Naive thymus-derived CD4-positive, alpha-beta T cell (primary cell): ENCODE results near the gene ERMAP. TPM values are rescaled to one million over a fixed set of nuclear protein-coding genes. Genes with fewer than 3 reads are reported as not detected.

Experiments used
- ATAC-seq: fragments of 150-1000 bp; cut with Tn5 transposase; 2 replicates; pipeline ENCODE4 v1.10.0; 2021; ENCODE audit warnings: mild to moderate bottlenecking, moderate library complexity
- CTCF ChIA-PET: fragments of 350-600 bp; sonication (Branson Sonifier 250); formaldehyde crosslinking; loops from one replicate; lab custom pipeline; 2021; ENCODE audit warnings: antibody characterized with exemption; lab: Charles Lee
- POLR2A ChIA-PET: fragments of 350-600 bp; sonication (Branson Sonifier 250); formaldehyde crosslinking; loops from one replicate; lab custom pipeline; 2021; ENCODE audit warnings: antibody characterized with exemption, inconsistent platforms; lab: Charles Lee
- DNase-seq, 9 donors: peaks; one replicate each; pipeline versions ENCODE4 v3.0.0 to v3.0.0-alpha.2; 2020 to 2022; ENCODE audit warnings: mixed read lengths in 1 of 9
- H3K27ac ChIP-seq: one replicate; pipeline ENCODE4 v1.7.0; 2013; ENCODE audit warnings: mild to moderate bottlenecking, low read depth, low read length, moderate library complexity
- H3K27me3 ChIP-seq, 2 donors: one replicate each; pipeline ENCODE4 v1.7.0; 2013; ENCODE audit warnings: low read length in 2 of 2, mild to moderate bottlenecking in 2 of 2, moderate library complexity in 2 of 2; ENCODE audit not compliant: control insufficient read depth in 2 of 2, insufficient read depth in 2 of 2
- H3K36me3 ChIP-seq, 3 experiments: 1 replicate in 2 of 3; 2 replicates in 1 of 3; pipeline ENCODE4 v1.7.0; 2013; ENCODE audit warnings: low read length in 3 of 3, mild to moderate bottlenecking in 3 of 3, moderate library complexity in 1 of 3; ENCODE audit not compliant: insufficient read depth in 3 of 3, control insufficient read depth in 2 of 3
- H3K4me1 ChIP-seq, 2 donors: one replicate each; pipeline ENCODE4 v1.7.0; 2013; ENCODE audit warnings: low read length in 2 of 2, mild to moderate bottlenecking in 2 of 2, moderate library complexity in 1 of 2; ENCODE audit not compliant: control insufficient read depth in 2 of 2, insufficient read depth in 2 of 2
- H3K4me3 ChIP-seq: 2 replicates; pipeline ENCODE4 v1.7.0; 2013; ENCODE audit warnings: mild to moderate bottlenecking, low read length
- H3K9me3 ChIP-seq, 3 experiments: 1 replicate in 2 of 3; 2 replicates in 1 of 3; pipeline ENCODE4 v1.7.0; 2013; ENCODE audit warnings: low read length in 3 of 3; ENCODE audit not compliant: control insufficient read depth in 2 of 3
- H3K27ac Mint-ChIP-seq, 9 donors: one replicate each; pipeline ENCODE4 v1.8.0; 2020 to 2022; ENCODE audit warnings: mixed read lengths in 9 of 9, mild to moderate bottlenecking in 8 of 9, moderate library complexity in 5 of 9, inconsistent platforms in 2 of 9
- H3K27me3 Mint-ChIP-seq, 5 donors: one replicate each; pipeline ENCODE4 v1.8.0; 2021 to 2022; ENCODE audit warnings: mixed read lengths in 5 of 5, mild to moderate bottlenecking in 1 of 5
- H3K36me3 Mint-ChIP-seq, 5 donors: one replicate each; pipeline ENCODE4 v1.8.0; 2020 to 2022; ENCODE audit warnings: mixed read lengths in 5 of 5, mild to moderate bottlenecking in 3 of 5, inconsistent platforms in 1 of 5
- H3K4me1 Mint-ChIP-seq, 7 donors: one replicate each; pipeline ENCODE4 v1.8.0; 2020 to 2022; ENCODE audit warnings: mixed read lengths in 7 of 7, mild to moderate bottlenecking in 3 of 7, inconsistent platforms in 1 of 7
- H3K4me3 Mint-ChIP-seq, 10 donors: one replicate each; pipeline ENCODE4 v1.8.0; 2020 to 2022; ENCODE audit warnings: mild to moderate bottlenecking in 10 of 10, mixed read lengths in 10 of 10, moderate library complexity in 6 of 10, inconsistent platforms in 2 of 10
- H3K9me3 Mint-ChIP-seq, 11 donors: one replicate each; pipeline ENCODE4 v1.8.0; 2020 to 2022; ENCODE audit warnings: mixed read lengths in 11 of 11, mild to moderate bottlenecking in 4 of 11, inconsistent platforms in 1 of 11, moderate library complexity in 1 of 11
- intact Hi-C, 2 donors: fragments of 100-400 bp; cut with micrococcal nuclease; formaldehyde crosslinking; loops; one replicate each; pipeline ENCODE4 v1.15.1; 2023
- polyA plus RNA-seq, 2 donors: library from polyadenylated mRNA; unstranded; fragments of 300-500 nt; fragmentation: Illumina TruSeq; gene quantifications; one replicate each; pipeline ENCODE4 v1.2.3, GENCODE V29; 2021
- total RNA-seq, 6 experiments: library from RNA in 5 of 6; stranded (reverse) in 5 of 6; gene quantifications; 1 replicate in 5 of 6; 2 replicates in 1 of 6; pipeline ENCODE4 v1.2.3 and lab custom pipeline; 2021 to 2026

The ERMAP gene
- total and polyA plus RNA-seq, 7 experiments from 2014 or later, result 1.9 to 10.3 (median 6.2) TPM

DNA sequence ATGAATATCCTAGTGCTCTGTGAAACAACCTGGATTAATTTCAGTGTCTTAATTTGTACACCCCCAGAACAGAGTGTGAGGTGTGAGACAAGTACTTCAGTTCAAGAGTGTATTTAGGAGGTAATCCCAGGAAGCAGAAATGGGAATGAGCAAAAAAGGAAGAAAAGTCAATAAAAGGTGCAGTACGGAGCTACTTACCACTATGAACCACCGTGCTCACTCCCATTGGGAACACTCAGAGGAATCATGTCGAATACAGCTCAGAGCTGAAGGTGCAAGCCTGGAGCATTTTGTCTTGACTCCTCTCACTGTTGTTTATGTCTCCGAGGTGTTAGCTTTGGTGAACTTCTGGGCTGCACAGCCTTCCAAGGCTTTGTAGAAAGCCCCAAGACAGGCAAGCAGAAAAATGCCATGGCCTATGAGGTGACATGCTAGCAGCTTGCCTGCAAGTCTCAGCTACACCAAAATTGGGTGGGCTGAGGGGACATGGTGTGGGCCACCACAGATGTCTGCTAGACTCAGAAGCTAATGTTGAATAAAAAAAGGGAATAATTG is 7.6 kb downstream of the ERMAP start:
- no peak overlapping the region for H3K4me3 Mint-ChIP-seq
- H3K27ac Mint-ChIP-seq, result no peak overlapping the region
- no peaks in the 10 kb centered on the region for H3K9me3 ChIP-seq
- H3K27me3 Mint-ChIP-seq, result peaks cover 0 to 9% (median 0%) of the 10 kb centered on the region in 5 donors
- no peak overlapping the region for H3K27ac ChIP-seq
- H3K27me3 ChIP-seq, result no peaks in the 10 kb centered on the region
- H3K9me3 Mint-ChIP-seq, result no peaks in the 10 kb centered on the region
- intact Hi-C loops, result no loop called here
- H3K4me1 Mint-ChIP-seq, result peaks cover 0 to 12% (median 6%) of the 10 kb centered on the region in 7 donors
- DNase-seq (no peak), ATAC-seq (no peak)
- no peaks in the 10 kb centered on the region for H3K4me1 ChIP-seq
- CTCF ChIA-PET, result interaction anchor here (0.7 kb wide), 1 partner anchor 23 kb away, joined by 4 read pairs; no protein-coding TSS in a partner anchor
- H3K36me3 ChIP-seq, result no peaks in the 10 kb centered on the region
- H3K36me3 Mint-ChIP-seq, result peaks cover 0 to 13% (median 4%) of the 10 kb centered on the region in 5 donors
- H3K4me3 ChIP-seq, result no peak overlapping the region
- POLR2A ChIA-PET, result interaction anchor here (1.3 kb wide), 2 partner anchors 8 to 22 kb away, joined by 4 read pairs; partner anchors contain the start of gene ZNF691

DNA sequence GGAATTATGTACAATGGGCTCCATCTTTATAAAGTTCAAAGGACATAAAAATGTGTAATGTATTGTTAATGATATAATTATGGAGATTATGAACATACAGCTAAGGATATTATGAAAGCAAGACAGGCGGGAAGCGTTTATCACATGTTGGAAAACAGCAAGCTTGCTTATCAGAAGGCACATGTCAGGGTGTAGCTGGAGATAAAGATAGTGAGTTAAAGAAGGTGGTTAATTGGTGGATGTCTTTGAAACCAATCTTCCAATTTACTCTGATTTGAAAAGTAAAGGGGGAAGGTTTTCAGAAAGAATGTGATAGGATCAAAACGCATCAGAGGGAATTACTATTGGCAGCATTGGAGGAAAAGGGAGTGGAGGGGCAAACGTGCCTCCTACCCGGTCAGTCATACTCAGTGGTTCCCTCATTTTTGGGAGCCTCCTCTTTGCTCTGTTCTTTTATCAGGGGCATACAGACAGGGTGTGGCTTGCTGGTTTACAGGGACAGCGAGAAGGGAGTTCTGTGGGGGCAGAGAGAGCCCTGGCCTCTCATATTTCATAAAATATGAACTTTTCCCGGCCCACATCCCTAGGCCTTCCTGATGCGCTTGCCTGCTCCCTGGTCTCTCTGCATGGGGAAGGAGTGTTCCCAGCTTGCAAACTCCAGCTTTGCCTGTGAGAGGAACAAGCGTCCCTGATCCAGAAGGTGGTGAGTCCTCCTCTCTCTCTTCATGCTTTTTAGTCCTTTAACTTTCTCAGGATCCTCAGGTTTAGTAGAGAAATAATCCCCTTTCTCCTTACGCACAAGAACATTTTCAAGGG is 8.3 kb downstream of the ERMAP start:
- H3K9me3 ChIP-seq, result no peaks in the 10 kb centered on the region
- Mint-ChIP-seq H3K36me3 (peaks cover 0 to 18% (median 5%) of the 10 kb centered on the region in 5 donors), H3K27ac (no peak overlapping the region), H3K4me1 (peaks cover 0 to 8% (median 6%) of the 10 kb centered on the region in 7 donors), H3K27me3 (peaks cover 0 to 6% (median 0%) of the 10 kb centered on the region in 5 donors), H3K4me3 (no peak overlapping the region), H3K9me3 (no peaks in the 10 kb centered on the region)
- DNase-seq, result no peak
- ChIA-PET POLR2A (interaction anchor here (1.3 kb wide), 2 partner anchors 9 to 21 kb away, joined by 4 read pairs; partner anchors contain the start of gene ZNF691), CTCF (no interaction called here)
- no peak for ATAC-seq
- no peaks in the 10 kb centered on the region for H3K27me3 ChIP-seq
- no peak overlapping the region for H3K4me3 ChIP-seq
- no peaks in the 10 kb centered on the region for H3K36me3 ChIP-seq
- no peaks in the 10 kb centered on the region for H3K4me1 ChIP-seq
- intact Hi-C loops, result no loop called here
- H3K27ac ChIP-seq, result no peak overlapping the region

DNA sequence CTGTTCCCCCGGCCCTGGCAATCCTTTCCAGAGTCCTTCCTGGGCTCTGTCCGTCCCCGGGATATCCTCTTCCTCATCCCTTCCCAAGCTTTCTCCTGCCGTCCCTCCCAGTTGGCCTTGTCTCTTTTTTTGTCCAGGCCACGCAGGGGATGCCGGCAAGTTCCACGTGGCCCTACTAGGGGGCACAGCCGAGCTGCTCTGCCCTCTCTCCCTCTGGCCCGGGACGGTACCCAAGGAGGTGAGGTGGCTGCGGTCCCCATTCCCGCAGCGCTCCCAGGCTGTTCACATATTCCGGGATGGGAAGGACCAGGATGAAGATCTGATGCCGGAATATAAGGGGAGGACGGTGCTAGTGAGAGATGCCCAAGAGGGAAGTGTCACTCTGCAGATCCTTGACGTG is 13.7 kb downstream of the ERMAP start:
- CTCF ChIA-PET, result no interaction called here

DNA sequence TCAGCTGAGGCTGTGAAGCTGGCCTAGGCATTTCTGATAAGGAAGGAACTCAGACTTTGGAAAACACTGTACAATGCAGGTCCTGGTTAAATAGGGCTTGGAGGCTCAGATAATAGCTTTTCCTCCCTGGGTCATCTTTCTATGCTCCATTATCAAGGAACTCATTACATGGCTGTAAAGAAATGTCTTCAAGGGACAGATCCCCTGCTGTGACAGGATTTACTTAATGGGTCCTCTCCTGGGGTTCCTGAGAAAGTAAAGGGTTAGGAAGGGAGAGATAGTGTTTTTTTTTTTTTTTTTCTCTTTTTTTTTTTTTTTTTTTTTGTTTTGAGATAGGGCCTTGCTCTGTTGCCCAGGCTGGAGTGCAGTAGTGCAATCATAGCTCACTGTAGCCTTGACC is 14.4 kb downstream of the ERMAP start:
- H3K9me3 ChIP-seq, result no peaks in the 10 kb centered on the region
- H3K4me1 ChIP-seq, result no peaks in the 10 kb centered on the region
- no peak overlapping the region for H3K27ac Mint-ChIP-seq
- no peak overlapping the region for H3K27ac ChIP-seq
- DNase-seq (no peak), ATAC-seq (no peak)
- no peak overlapping the region for H3K4me3 ChIP-seq
- no peaks in the 10 kb centered on the region for H3K27me3 ChIP-seq
- H3K9me3 Mint-ChIP-seq, result no peaks in the 10 kb centered on the region
- H3K4me3 Mint-ChIP-seq, result no peak overlapping the region
- peaks cover 0 to 29% (median 7%) of the 10 kb centered on the region in 5 donors for H3K36me3 Mint-ChIP-seq
- H3K4me1 Mint-ChIP-seq, result no peaks in the 10 kb centered on the region
- H3K36me3 ChIP-seq, result no peaks in the 10 kb centered on the region
- ChIA-PET CTCF (no interaction called here), POLR2A (no interaction called here)
- no peaks in the 10 kb centered on the region for H3K27me3 Mint-ChIP-seq
- intact Hi-C loops, result no loop called here

More for the DNA sequence above, 13.7 kb downstream of the ERMAP start:
- DNase-seq (no peak), ATAC-seq (no peak)
- Histone ChIP-seq H3K9me3 (no peaks in the 10 kb centered on the region), H3K36me3 (no peaks in the 10 kb centered on the region), H3K4me3 (no peak overlapping the region), H3K27ac (no peak overlapping the region), H3K27me3 (no peaks in the 10 kb centered on the region), H3K4me1 (no peaks in the 10 kb centered on the region)
- Mint-ChIP-seq H3K36me3 (peaks cover 0 to 25% (median 7%) of the 10 kb centered on the region in 5 donors), H3K9me3 (no peaks in the 10 kb centered on the region), H3K27me3 (no peaks in the 10 kb centered on the region), H3K27ac (no peak overlapping the region), H3K4me3 (no peak overlapping the region), H3K4me1 (no peaks in the 10 kb centered on the region)
- POLR2A ChIA-PET, result no interaction called here
- intact Hi-C loops, result no loop called here

DNA sequence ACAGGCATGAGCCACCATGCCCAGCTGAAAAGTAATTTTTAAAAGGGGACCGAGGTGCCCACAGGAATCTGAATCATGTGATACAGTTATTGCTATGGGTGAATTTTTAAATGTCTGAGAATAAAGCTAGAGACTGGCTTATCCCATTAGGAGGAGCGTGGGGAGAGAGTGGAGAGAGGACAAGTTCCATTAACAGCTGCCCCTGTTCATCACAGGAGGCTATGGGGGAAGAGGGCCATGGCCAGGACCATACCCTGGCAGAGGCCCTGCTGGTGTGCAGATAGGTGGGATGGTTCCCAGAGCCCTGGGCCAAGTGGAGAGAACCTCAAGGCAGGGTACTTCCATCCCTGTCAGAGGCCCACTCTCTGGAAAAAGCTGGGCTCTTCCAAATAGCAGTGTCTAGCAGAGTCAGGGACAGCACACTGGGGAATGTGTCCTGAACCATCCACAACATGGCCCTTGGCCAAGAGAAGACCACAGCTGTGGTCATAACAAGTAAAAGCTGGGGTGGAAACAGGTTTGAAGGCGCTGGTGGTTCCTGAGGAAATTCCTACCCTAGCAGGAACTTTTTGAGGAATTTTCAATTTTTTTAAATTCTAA is 15.8 kb downstream of the ERMAP start:
- POLR2A ChIA-PET, result no interaction called here
- Mint-ChIP-seq H3K27ac (no peak overlapping the region), H3K9me3 (no peaks in the 10 kb centered on the region)

DNA sequence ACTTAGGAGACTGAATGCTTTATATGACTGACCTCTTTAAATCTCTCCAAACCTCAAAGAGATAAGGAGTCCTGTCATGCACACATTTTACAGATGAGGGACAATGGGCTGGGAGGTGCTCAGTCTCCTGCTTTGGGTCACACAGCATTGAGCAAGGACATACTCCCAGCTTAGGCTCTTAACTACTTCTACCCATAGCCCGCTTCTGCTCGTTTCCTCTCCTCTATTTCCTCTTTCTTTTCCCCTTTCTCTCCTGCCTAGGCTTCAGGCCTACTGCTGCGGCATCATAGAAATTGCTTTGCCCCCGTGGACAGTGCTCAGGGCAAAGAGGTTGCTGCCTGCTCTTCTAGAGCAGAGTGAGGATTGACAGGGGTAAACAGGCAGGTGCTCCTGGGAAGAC is 17.1 kb downstream of the ERMAP start:
- CTCF ChIA-PET, result interaction anchor here (0.6 kb wide), 1 partner anchor 18 kb away, joined by 3 read pairs; no protein-coding TSS in a partner anchor
- ATAC-seq, result no peak

More for the DNA sequence above, 15.8 kb downstream of the ERMAP start:
- CTCF ChIA-PET, result interaction anchor here (0.8 kb wide), 1 partner anchor 1482 kb away, joined by 3 read pairs; no protein-coding TSS in a partner anchor
- Mint-ChIP-seq H3K27me3 (no peaks in the 10 kb centered on the region), H3K36me3 (peaks cover 0 to 32% (median 7%) of the 10 kb centered on the region in 5 donors), H3K4me3 (no peak overlapping the region), H3K4me1 (no peaks in the 10 kb centered on the region)
- ATAC-seq (no peak), DNase-seq (no peak)
- intact Hi-C loops, result no loop called here
- no peaks in the 10 kb centered on the region for H3K9me3 ChIP-seq
- H3K36me3 ChIP-seq, result no peaks in the 10 kb centered on the region
- no peak overlapping the region for H3K4me3 ChIP-seq
- H3K27me3 ChIP-seq, result no peaks in the 10 kb centered on the region
- H3K27ac ChIP-seq, result no peak overlapping the region
- no peaks in the 10 kb centered on the region for H3K4me1 ChIP-seq

More for the DNA sequence above, 17.1 kb downstream of the ERMAP start:
- H3K4me3 Mint-ChIP-seq, result no peak overlapping the region
- H3K9me3 ChIP-seq, result no peaks in the 10 kb centered on the region
- no peak overlapping the region for H3K4me3 ChIP-seq
- intact Hi-C loops, result no loop called here
- peaks cover 0 to 28% (median 7%) of the 10 kb centered on the region in 5 donors for H3K36me3 Mint-ChIP-seq
- H3K27ac Mint-ChIP-seq, result no peak overlapping the region
- H3K27ac ChIP-seq, result no peak overlapping the region
- POLR2A ChIA-PET, result no interaction called here
- H3K4me1 ChIP-seq, result no peaks in the 10 kb centered on the region
- H3K27me3 Mint-ChIP-seq, result no peaks in the 10 kb centered on the region
- no peaks in the 10 kb centered on the region for H3K27me3 ChIP-seq
- H3K4me1 Mint-ChIP-seq, result no peaks in the 10 kb centered on the region
- H3K36me3 ChIP-seq, result no peaks in the 10 kb centered on the region
- H3K9me3 Mint-ChIP-seq, result no peaks in the 10 kb centered on the region
- DNase-seq, result no peak
